SK-N-SH (cell line): ENCODE measurements around the gene ATCAY. TPM values are rescaled to one million over a fixed set of nuclear protein-coding genes. Genes with fewer than 3 reads are reported as not detected.
A peak's percentile ranks its signal among the peaks of the same experiment; 100 is the strongest.

Experiments used
- CTCF ChIA-PET: fragments of 300-600, 350-600 bp; formaldehyde crosslinking; extraction: SDS; loops from one replicate; lab custom pipeline; 2021; lab: Yijun Ruan, JAX
- POLR2A ChIA-PET: fragments of 350-600 bp; sonication (Branson Sonifier 250); formaldehyde crosslinking; extraction: SDS; loops from one replicate; lab custom pipeline; 2020; ENCODE audit warnings: antibody characterized with exemption, inconsistent platforms; lab: Yijun Ruan, JAX
- DNase-seq: peaks from one replicate; pipeline ENCODE4 v3.0.0; 2012
- H2AFZ ChIP-seq: fragments of 200-600 bp; sonication (generic); 2 replicates; pipeline ENCODE4 v1.8.1; 2016; ENCODE audit warnings: antibody characterized with exemption, mild to moderate bottlenecking, low read depth
- H3F3A ChIP-seq: fragments of 200-600 bp; sonication (generic); replicated peaks from 2 replicates; pipeline ENCODE3; 2016; ENCODE audit warnings: antibody characterized with exemption, mild to moderate bottlenecking; ENCODE audit not compliant: insufficient read depth
- H3K27ac ChIP-seq, 2 experiments: fragments of 200-500 bp in 1 of 2; fragments of 200-600 bp in 1 of 2; sonication (Bioruptor generic) in 1 of 2; sonication (generic), shearing (Covaris generic) in 1 of 2; 2 replicates each; pipeline versions ENCODE4 v1.5.1 to v1.6.1; 2014 to 2016; ENCODE audit warnings: low read depth in 2 of 2, inconsistent platforms in 1 of 2, low read length in 1 of 2, mild to moderate bottlenecking in 1 of 2, mixed read lengths in 1 of 2
- H3K27me3 ChIP-seq: fragments of 200-600 bp; sonication (generic), shearing (Covaris generic); 2 replicates; pipeline ENCODE4 v1.6.1; 2016; ENCODE audit warnings: mixed run types; ENCODE audit not compliant: insufficient read depth
- H3K36me3 ChIP-seq, 2 experiments: fragments of 200-500 bp in 1 of 2; fragments of 200-600 bp in 1 of 2; sonication (Bioruptor generic) in 1 of 2; sonication (generic) in 1 of 2; replicated peaks in 1 of 2; 2 replicates each; pipeline versions ENCODE3 to v1.5.1; 2014 to 2016; ENCODE audit warnings: low read length in 1 of 2, mild to moderate bottlenecking in 1 of 2; ENCODE audit not compliant: insufficient read depth in 2 of 2, control insufficient read depth in 1 of 2
- H3K4me1 ChIP-seq, 2 experiments: fragments of 200-500 bp in 1 of 2; fragments of 200-600 bp in 1 of 2; sonication (Bioruptor generic) in 1 of 2; sonication (generic), shearing (Covaris generic) in 1 of 2; 2 replicates each; pipeline versions ENCODE4 v1.5.1 to v1.6.1; 2014 to 2016; ENCODE audit warnings: low read depth in 1 of 2, low read length in 1 of 2, mixed run types in 1 of 2; ENCODE audit not compliant: insufficient read depth in 2 of 2, control insufficient read depth in 1 of 2
- H3K4me2 ChIP-seq: fragments of 200-600 bp; sonication (generic), shearing (Covaris generic); 2 replicates; pipeline ENCODE4 v1.6.1; 2017; ENCODE audit warnings: mixed run types
- H3K4me3 ChIP-seq, 2 experiments: fragments of 200-500 bp in 1 of 2; fragments of 200-600 bp in 1 of 2; sonication (Bioruptor generic) in 1 of 2; sonication (generic), shearing (Covaris generic) in 1 of 2; 2 replicates each; pipeline versions ENCODE4 v1.5.1 to v1.8.1; 2014 to 2016; ENCODE audit warnings: low read depth in 2 of 2, inconsistent platforms in 1 of 2, low read length in 1 of 2, mild to moderate bottlenecking in 1 of 2, mixed read lengths in 1 of 2, moderate library complexity in 1 of 2
- H3K79me2 ChIP-seq: fragments of 200-600 bp; sonication (generic); 2 replicates; pipeline ENCODE4 v1.8.1; 2017; ENCODE audit warnings: mild to moderate bottlenecking; ENCODE audit not compliant: insufficient read depth
- H3K9ac ChIP-seq: fragments of 200-600 bp; sonication (generic); 2 replicates; pipeline ENCODE4 v1.6.1; 2017; ENCODE audit warnings: mixed run types
- H3K9me2 ChIP-seq: fragments of 200-600 bp; sonication (generic); 2 replicates; pipeline ENCODE4 v1.6.1; 2017; ENCODE audit warnings: mixed run types
- H3K9me3 ChIP-seq: fragments of 200-600 bp; sonication (generic); 2 replicates; pipeline ENCODE4 v1.6.1; 2017; ENCODE audit warnings: mixed run types, mild to moderate bottlenecking, moderate library complexity
- H4K20me1 ChIP-seq: fragments of 200-600 bp; sonication (generic); 2 replicates; pipeline ENCODE4 v1.6.1; 2017; ENCODE audit warnings: mild to moderate bottlenecking, mixed run types; ENCODE audit not compliant: insufficient read depth
- CHD2 ChIP-seq: fragments of 150-350 bp; IDR thresholded peaks from 2 replicates; pipeline ENCODE4 v1.6.1; 2018; ENCODE audit warnings: low read length; ENCODE audit not compliant: partially characterized antibody
- GABPA ChIP-seq: IDR thresholded peaks from 2 replicates; pipeline ENCODE4 v1.4.0; 2012; ENCODE audit warnings: low read depth, mild to moderate bottlenecking
- GATA2 ChIP-seq: sonication (generic); formaldehyde crosslinking; IDR thresholded peaks from 2 replicates; pipeline ENCODE4 v1.5.0; 2020; ENCODE audit warnings: mild to moderate bottlenecking, missing genetic modification reagents
- IRF3 ChIP-seq: fragments of 150-350 bp; IDR thresholded peaks from 2 replicates; pipeline ENCODE4 v1.6.1; 2016; ENCODE audit warnings: mild to moderate bottlenecking, low read depth, low read length
- MAX ChIP-seq: IDR thresholded peaks from 2 replicates; pipeline ENCODE4 v1.4.0; 2012; ENCODE audit warnings: low read depth
- NRF1 ChIP-seq: IDR thresholded peaks from 2 replicates; pipeline ENCODE4 v1.6.1; 2012; ENCODE audit warnings: low read depth, mild to moderate bottlenecking, low read length
- PBX3 ChIP-seq: IDR thresholded peaks from 2 replicates; pipeline ENCODE4; 2012
- POLR2AphosphoS5 ChIP-seq: IDR thresholded peaks from 2 replicates; pipeline ENCODE4 v1.6.1; 2012; ENCODE audit warnings: low read depth, low read length
- RCOR1 ChIP-seq: fragments of 150-350 bp; IDR thresholded peaks from 2 replicates; pipeline ENCODE4 v1.6.1; 2017; ENCODE audit warnings: antibody characterized with exemption, low read length
- REST ChIP-seq: IDR thresholded peaks from 2 replicates; pipeline ENCODE4 v1.6.1; 2012; ENCODE audit warnings: mild to moderate bottlenecking, low read depth, low read length, moderate library complexity
- RFX5 ChIP-seq: IDR thresholded peaks from 2 replicates; pipeline ENCODE4 v1.6.1; 2012; ENCODE audit warnings: mild to moderate bottlenecking, improper control_type of control experiment, low read length
- TEAD4 ChIP-seq: IDR thresholded peaks from 2 replicates; pipeline ENCODE4 v1.4.0; 2012; ENCODE audit warnings: mild to moderate bottlenecking, borderline replicate concordance; ENCODE audit not compliant: insufficient read depth
- USF2 ChIP-seq: fragments of 150-350 bp; IDR thresholded peaks from 2 replicates; pipeline ENCODE4 v1.6.1; 2017; ENCODE audit warnings: antibody characterized with exemption, low read length, low read depth, borderline replicate concordance
- WGBS: methylation state at CpG from one replicate; pipeline ENCODE4 v1.1.6; 2017; ENCODE audit warnings: low lambda C conversion rate; 5-methylcytosine and 5-hydroxymethylcytosine counted together
- polyA plus RNA-seq, 3 experiments: library from polyadenylated mRNA; depleted of rRNA; stranded (reverse); fragments of >200 nt; gene quantifications; 2 replicates each; pipeline ENCODE4 v1.2.3, GENCODE V29; 2012

ATCAY gene
- polyA plus RNA-seq, 1 of the 3 experiments (the other 2 are of a cell fraction), result 0.84 TPM

- Histone ChIP-seq H3K4me3 (no peak overlapping the region), H3K36me3 (no peaks in the 10 kb centered on the region)
- TF ChIP-seq MAX, result no peak
- no peak for TF ChIP-seq POLR2AphosphoS5
- no peak for TF ChIP-seq IRF3
- TF ChIP-seq PBX3, result no peak
- no peak for TF ChIP-seq NRF1
- no peak for TF ChIP-seq USF2
- TF ChIP-seq REST, result no peak
- TF ChIP-seq TEAD4, result no peak
- no peak for TF ChIP-seq RFX5
- no peak for TF ChIP-seq GATA2
- TF ChIP-seq RCOR1, result no peak
- TF ChIP-seq CHD2, result no peak
- no peak for TF ChIP-seq GABPA
- TF ChIP-seq, all 33 proteins: peak for 0
- Histone ChIP-seq H3K9me2 (no peaks in the 10 kb centered on the region), H3K79me2 (no peaks in the 10 kb centered on the region), H4K20me1 (no peaks in the 10 kb centered on the region), H3K27ac (no peak overlapping the region), H3K4me2 (no peak overlapping the region), H3K9me3 (no peaks in the 10 kb centered on the region), H2AFZ (no peak overlapping the region), H3K9ac (no peak overlapping the region), H3K4me1 (no peaks in the 10 kb centered on the region; a peak in 1 of 4 replicates), H3F3A (no peaks in the 10 kb centered on the region), H3K27me3 (peaks cover 26% of the 10 kb centered on the region; the same call in 1 of the 2 replicates)
- ChIA-PET POLR2A (no interaction called here), CTCF (interaction anchor here (1.1 to 2.0 kb wide), 4 partner anchors 15 to 118 kb away, joined by 3 to 6 read pairs (median 4); partner anchors contain the start of gene EEF2)
- DNase-seq, result peak; percentile 47
- 68% methylated on average over 13 of the region's 14 CpGs for WGBS
These were observed 13.4 kb upstream of the ATCAY start for GRCh38 chr19:3866910-3867638.
